H1 (cell line): ENCODE results near the gene C7orf57. TPM values are rescaled to one million over a fixed set of nuclear protein-coding genes. Genes with fewer than 3 reads are reported as not detected.

Experiments used
- CHD2 ChIP-seq: IDR thresholded peaks from 2 replicates; pipeline ENCODE4 v1.6.1; 2012; ENCODE audit warnings: low read length, improper control_type of control experiment
- RBBP5 ChIP-seq: IDR thresholded peaks from 2 replicates; pipeline ENCODE4 v1.7.1; 2012; ENCODE audit warnings: low read depth, mild to moderate bottlenecking, inconsistent platforms, low read length, moderate library complexity, borderline replicate concordance
- polyA plus RNA-seq, 7 experiments: library from polyadenylated mRNA; depleted of rRNA in 3 of 7; stranded (reverse) in 5 of 7; unstranded in 2 of 7; fragments of >200 nt in 5 of 7; fragments of 200-250 nt in 2 of 7; gene quantifications; 1 replicate in 5 of 7; 2 replicates in 1 of 7; 4 replicates in 1 of 7; pipeline versions ENCODE4 v1.2.1 to v1.2.3, GENCODE V29; 2011 to 2013; ENCODE audit warnings: missing spikeins in 2 of 7, mixed read lengths in 2 of 7
- total RNA-seq: library from RNA; stranded (reverse); fragmentation: NEBNext Ultra II Directional; extraction: Animal tissue kit (Norgen Biotek cat#: 25700); gene quantifications from 2 replicates; pipeline ENCODE4 v1.2.1, GENCODE V29; 2021

C7orf57 gene
- total and polyA plus RNA-seq, 2 of the 8 experiments (the other 6 are each of a cell fraction or from before 2014, with no cell fraction given): 0.08 to 0.56 TPM

- TF ChIP-seq CHD2 (no peak), RBBP5 (no peak)
- TF ChIP-seq, all 59 proteins: peak for 0
These were observed 67.2 kb downstream of the C7orf57 start (continued) for GRCh38 chr7:48102530-48102929.
